ENCODE data around the gene INS.

DNA sequence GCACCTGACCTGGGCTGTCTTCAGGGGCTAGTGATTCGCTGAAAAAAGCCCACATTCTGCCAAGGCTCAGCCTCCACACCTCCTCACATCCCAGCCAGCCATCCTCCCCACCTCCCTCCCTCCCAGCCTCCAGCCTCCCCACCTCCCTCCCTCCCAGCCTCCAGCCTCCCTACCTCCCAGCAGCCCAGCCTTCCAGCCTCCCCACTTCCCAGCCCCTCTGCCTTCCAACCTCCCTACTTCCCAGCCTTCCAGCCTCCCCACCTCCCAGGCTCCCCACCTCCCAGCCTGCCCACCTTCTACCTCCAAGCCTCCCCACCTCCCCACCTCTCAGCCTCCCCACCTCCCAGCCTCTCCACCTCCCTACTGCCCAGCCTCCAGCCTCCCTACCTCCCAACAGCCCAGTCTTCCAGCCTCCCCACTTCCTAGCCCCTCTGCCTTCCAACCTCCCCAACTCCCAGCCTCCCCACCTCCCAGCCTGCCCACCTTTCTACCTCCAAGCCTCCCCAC is 44.3 kb upstream of the INS start:
- TF ChIP-seq, protein P1, sequence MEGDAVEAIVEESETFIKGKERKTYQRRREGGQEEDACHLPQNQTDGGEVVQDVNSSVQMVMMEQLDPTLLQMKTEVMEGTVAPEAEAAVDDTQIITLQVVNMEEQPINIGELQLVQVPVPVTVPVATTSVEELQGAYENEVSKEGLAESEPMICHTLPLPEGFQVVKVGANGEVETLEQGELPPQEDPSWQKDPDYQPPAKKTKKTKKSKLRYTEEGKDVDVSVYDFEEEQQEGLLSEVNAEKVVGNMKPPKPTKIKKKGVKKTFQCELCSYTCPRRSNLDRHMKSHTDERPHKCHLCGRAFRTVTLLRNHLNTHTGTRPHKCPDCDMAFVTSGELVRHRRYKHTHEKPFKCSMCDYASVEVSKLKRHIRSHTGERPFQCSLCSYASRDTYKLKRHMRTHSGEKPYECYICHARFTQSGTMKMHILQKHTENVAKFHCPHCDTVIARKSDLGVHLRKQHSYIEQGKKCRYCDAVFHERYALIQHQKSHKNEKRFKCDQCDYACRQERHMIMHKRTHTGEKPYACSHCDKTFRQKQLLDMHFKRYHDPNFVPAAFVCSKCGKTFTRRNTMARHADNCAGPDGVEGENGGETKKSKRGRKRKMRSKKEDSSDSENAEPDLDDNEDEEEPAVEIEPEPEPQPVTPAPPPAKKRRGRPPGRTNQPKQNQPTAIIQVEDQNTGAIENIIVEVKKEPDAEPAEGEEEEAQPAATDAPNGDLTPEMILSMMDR (IDR thresholded peaks at IDR 0.05): no peak
- TF ChIP-seq POLR2A (IDR thresholded peaks at IDR 0.05): no peak
